ENCODE data around the gene BRD9.

The BRD9 gene

DNA sequence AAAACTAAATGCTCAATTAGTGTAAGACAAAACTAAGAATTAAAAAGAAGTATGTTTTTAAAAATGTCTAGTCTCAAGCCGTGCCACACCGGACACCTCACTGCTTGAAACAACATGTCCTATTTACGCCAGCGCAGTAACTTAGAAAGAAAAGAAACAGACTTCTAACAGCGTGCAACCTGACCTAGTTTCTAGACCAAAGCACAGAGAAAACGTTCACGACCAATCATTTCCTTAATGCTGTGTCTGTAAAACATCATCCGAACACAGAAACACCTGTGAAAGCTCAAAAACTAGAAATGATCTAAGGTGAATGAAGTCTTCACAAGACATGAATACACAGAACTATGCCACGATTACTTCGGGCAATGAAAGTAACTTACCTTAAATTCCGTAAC lies 4.0 kb downstream of the BRD9 start:
- no peak for TF ChIP-seq FOXP2 (optimal IDR thresholded peaks at IDR 0.05; ENCODE audit: borderline replicate concordance, extremely low read depth, extremely low read length, insufficient read depth)
- no peak for TF ChIP-seq POLR2AphosphoS5 (IDR thresholded peaks at IDR 0.05; ENCODE audit: low read depth, low read length)
- TF ChIP-seq SIN3A (IDR thresholded peaks at IDR 0.05; ENCODE audit: borderline replicate concordance, insufficient read depth, low read length): no peak
- TF ChIP-seq TAF1 (IDR thresholded peaks at IDR 0.05; ENCODE audit: borderline replicate concordance, insufficient read depth, low read length): no peak
- TF ChIP-seq, protein P1, sequence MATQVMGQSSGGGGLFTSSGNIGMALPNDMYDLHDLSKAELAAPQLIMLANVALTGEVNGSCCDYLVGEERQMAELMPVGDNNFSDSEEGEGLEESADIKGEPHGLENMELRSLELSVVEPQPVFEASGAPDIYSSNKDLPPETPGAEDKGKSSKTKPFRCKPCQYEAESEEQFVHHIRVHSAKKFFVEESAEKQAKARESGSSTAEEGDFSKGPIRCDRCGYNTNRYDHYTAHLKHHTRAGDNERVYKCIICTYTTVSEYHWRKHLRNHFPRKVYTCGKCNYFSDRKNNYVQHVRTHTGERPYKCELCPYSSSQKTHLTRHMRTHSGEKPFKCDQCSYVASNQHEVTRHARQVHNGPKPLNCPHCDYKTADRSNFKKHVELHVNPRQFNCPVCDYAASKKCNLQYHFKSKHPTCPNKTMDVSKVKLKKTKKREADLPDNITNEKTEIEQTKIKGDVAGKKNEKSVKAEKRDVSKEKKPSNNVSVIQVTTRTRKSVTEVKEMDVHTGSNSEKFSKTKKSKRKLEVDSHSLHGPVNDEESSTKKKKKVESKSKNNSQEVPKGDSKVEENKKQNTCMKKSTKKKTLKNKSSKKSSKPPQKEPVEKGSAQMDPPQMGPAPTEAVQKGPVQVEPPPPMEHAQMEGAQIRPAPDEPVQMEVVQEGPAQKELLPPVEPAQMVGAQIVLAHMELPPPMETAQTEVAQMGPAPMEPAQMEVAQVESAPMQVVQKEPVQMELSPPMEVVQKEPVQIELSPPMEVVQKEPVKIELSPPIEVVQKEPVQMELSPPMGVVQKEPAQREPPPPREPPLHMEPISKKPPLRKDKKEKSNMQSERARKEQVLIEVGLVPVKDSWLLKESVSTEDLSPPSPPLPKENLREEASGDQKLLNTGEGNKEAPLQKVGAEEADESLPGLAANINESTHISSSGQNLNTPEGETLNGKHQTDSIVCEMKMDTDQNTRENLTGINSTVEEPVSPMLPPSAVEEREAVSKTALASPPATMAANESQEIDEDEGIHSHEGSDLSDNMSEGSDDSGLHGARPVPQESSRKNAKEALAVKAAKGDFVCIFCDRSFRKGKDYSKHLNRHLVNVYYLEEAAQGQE (IDR thresholded peaks at IDR 0.05; ENCODE audit: insufficient read depth in 1 of 2, low read depth in 2 of 2, low read length in 2 of 2): no peak

DNA sequence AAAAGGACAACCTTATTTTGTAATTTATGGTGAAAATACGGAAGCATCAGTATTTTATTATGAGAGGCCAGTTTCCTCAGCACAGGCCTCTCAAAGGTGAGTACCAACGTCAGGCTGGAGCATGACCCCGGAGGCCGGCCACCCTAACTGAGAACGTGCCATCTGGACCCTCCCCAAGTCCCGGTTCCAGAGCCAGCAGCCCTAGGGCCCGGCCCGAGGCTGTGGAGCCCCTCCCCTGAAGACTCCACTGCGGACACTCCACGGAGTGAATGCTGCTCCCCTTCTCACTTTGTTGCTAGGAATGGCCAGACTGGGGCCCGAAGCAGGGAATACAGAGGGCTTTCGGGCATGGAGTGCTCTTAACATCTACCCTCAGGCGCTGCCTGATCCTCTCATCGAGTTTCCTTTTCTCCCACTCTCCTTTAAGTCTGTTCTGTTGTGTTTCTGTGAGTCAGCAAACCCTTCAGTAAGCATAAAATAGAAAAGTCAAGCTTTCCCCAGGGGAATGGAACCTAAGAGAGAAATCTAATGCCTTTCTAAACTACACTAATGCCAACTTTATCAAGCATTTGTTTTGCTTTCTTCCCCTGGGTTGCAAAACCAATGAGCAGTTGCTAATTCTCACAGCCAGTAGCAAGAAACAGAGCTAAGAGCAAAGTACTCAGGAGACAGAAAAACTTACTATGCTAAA lies 4.5 kb downstream of the BRD9 start:
- no peak for TF ChIP-seq FOXP2 (optimal IDR thresholded peaks at IDR 0.05; ENCODE audit: borderline replicate concordance, extremely low read depth, extremely low read length, insufficient read depth)
- TF ChIP-seq SIN3A (IDR thresholded peaks at IDR 0.05; ENCODE audit: borderline replicate concordance, insufficient read depth, low read length): no peak
- TF ChIP-seq POLR2AphosphoS5 (IDR thresholded peaks at IDR 0.05; ENCODE audit: low read depth, low read length): no peak

DNA sequence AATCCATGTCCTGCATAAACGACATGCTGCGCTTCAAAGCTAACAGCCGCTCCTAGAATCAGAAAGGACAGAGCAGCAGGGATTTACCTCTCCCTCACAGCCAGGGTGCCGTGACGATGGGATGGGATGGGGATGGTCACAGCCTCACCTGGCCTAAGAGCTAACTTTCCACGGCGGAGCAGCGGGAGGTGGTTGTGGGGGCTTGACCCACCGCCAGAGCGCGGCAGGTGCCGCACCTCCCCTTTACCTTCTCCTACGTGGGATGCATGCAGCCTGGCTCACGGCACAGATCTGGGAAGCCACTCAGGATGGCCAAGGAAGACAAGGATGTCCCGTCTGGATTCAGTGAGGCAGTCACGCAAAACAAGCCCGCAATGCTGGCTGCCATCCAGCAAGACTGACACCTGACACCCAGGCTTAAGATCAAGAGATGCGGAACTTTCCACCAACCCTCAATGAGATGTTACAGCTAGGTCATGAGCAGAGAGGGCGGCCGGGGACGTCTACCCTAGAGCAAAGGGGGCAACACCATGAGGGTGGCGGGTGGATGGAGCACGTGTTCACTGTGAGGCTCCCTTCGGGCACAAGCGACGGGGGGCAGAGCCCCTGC lies 5.8 kb downstream of the BRD9 start:
- TF ChIP-seq FOXP2 (optimal IDR thresholded peaks at IDR 0.05; ENCODE audit: borderline replicate concordance, extremely low read depth, extremely low read length, insufficient read depth) (no peak), SIN3A (IDR thresholded peaks at IDR 0.05; ENCODE audit: borderline replicate concordance, insufficient read depth, low read length) (no peak), POLR2AphosphoS5 (IDR thresholded peaks at IDR 0.05; ENCODE audit: low read depth, low read length) (no peak), TAF1 (IDR thresholded peaks at IDR 0.05; ENCODE audit: borderline replicate concordance, insufficient read depth, low read length) (no peak)
- TF ChIP-seq, protein P1 (IDR thresholded peaks at IDR 0.05; ENCODE audit: insufficient read depth in 1 of 2, low read depth in 2 of 2, low read length in 2 of 2): no peak

DNA sequence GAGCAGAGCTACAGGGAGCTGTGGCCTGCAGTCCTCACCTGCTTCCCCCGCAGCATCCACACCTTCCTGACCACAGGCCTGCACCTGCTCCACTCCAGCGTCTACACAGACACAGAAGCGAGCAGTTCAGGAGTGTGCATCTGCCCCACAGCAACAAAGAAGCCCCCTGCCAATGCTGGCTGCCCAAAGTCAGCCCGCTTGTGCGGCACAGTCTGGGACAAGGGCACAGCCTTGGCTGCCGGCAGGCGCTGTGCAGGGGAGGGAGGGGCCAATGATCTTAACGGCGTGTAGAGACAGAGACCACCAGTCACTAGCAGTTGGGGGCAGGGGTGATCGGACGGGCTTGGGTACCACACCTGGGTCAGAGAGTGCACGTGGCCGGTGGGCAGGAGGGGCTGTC lies 6.6 kb downstream of the BRD9 start:
- TF ChIP-seq FOXP2 (optimal IDR thresholded peaks at IDR 0.05; ENCODE audit: borderline replicate concordance, extremely low read depth, extremely low read length, insufficient read depth) (no peak), POLR2AphosphoS5 (IDR thresholded peaks at IDR 0.05; ENCODE audit: low read depth, low read length) (no peak), SIN3A (IDR thresholded peaks at IDR 0.05; ENCODE audit: borderline replicate concordance, insufficient read depth, low read length) (no peak)
- TF ChIP-seq, protein P1 (IDR thresholded peaks at IDR 0.05; ENCODE audit: insufficient read depth in 1 of 2, low read depth in 2 of 2, low read length in 2 of 2): no peak

DNA sequence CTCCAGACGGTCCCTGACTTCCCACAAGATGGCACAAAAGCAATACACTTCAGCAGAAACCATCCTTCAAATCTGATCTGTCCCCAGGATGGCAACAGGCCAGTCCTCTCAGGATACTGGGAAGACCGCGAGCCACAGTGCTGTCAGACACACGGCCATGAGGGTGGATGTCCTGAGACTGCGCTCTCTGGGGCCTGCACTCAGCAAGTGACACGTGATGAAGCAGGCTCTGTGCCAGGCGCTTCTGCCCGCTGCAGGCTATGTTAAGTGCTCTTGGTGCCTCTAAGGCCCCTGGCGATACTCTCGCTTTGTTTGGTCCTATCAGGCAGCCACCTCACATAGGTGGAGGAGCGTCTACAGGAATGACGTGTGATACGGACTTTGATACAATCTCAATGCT lies 7.1 kb downstream of the BRD9 start:
- no peak for TF ChIP-seq TAF1 (IDR thresholded peaks at IDR 0.05; ENCODE audit: borderline replicate concordance, insufficient read depth, low read length)
- no peak for TF ChIP-seq FOXP2 (optimal IDR thresholded peaks at IDR 0.05; ENCODE audit: borderline replicate concordance, extremely low read depth, extremely low read length, insufficient read depth)
- TF ChIP-seq SIN3A (IDR thresholded peaks at IDR 0.05; ENCODE audit: borderline replicate concordance, insufficient read depth, low read length): no peak
- TF ChIP-seq, protein P1 (IDR thresholded peaks at IDR 0.05; ENCODE audit: insufficient read depth in 1 of 2, low read depth in 2 of 2, low read length in 2 of 2): no peak
- TF ChIP-seq POLR2AphosphoS5 (IDR thresholded peaks at IDR 0.05; ENCODE audit: low read depth, low read length): no peak

Measured in PFSK-1 (cell line).